Right lobe of liver (tissue), 4 donors: ENCODE measurements around the gene MUS81.

Source experiments
- POLR2A ChIP-seq: fragments of 450-650 bp; IDR thresholded peaks from one replicate; pipeline ENCODE4 v1.6.1; 2017; ENCODE audit warnings: antibody characterized with exemption, mild to moderate bottlenecking
- TF ChIP-seq, protein P1 (sequence below), 4 donors: fragments of 200-600 bp in 3 of 4; fragments of 450-650 bp in 1 of 4; IDR thresholded peaks; one replicate each; pipeline versions ENCODE4 v1.5.1 to v1.8.0; 2016 to 2022; ENCODE audit warnings: antibody characterized with exemption in 4 of 4, mild to moderate bottlenecking in 2 of 4
- donor health status: DM: no; HTN: no; CAD: no.
- donor health status: DM: no; HTN: no; CAD: no.
- donor health status: DM: no; HTN: yes; CAD: no.

DNA sequence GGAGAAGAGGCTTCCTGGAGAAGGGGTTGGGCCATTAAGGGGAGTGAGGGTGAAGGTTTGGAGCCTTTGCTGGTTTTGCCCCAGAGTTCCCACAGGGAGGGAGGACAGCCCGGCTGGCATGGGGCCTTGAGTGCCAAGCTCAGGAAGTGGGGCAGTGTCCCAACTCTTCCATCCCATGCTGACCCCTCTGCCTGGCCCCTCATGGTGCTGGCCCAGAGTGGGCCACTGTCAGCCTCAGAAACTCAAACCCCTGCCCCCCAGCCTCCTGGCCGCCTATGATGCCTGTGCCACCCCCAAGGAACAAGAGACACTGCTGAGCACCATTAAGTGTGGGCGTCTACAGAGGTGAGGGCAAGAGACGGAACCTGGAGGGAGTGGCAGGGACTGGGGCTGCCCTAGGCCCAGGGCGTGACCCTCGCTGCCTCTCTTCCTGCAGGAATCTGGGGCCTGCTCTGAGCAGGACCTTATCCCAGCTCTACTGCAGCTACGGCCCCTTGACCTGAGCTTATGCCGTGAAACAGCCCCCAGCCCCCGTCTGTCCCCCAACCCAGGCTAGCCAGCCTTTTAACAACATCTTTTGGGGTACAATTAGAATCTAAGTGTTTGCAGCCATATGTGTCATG lies 5.4 kb downstream of the MUS81 start:
- TF ChIP-seq, protein P1, sequence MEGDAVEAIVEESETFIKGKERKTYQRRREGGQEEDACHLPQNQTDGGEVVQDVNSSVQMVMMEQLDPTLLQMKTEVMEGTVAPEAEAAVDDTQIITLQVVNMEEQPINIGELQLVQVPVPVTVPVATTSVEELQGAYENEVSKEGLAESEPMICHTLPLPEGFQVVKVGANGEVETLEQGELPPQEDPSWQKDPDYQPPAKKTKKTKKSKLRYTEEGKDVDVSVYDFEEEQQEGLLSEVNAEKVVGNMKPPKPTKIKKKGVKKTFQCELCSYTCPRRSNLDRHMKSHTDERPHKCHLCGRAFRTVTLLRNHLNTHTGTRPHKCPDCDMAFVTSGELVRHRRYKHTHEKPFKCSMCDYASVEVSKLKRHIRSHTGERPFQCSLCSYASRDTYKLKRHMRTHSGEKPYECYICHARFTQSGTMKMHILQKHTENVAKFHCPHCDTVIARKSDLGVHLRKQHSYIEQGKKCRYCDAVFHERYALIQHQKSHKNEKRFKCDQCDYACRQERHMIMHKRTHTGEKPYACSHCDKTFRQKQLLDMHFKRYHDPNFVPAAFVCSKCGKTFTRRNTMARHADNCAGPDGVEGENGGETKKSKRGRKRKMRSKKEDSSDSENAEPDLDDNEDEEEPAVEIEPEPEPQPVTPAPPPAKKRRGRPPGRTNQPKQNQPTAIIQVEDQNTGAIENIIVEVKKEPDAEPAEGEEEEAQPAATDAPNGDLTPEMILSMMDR (IDR thresholded peaks at IDR 0.05) = no peak
- no peak for TF ChIP-seq POLR2A
